PFSK-1 (cell line): ENCODE data around the gene ZNF536.

Experiments used
- FOXP2 ChIP-seq: optimal IDR thresholded peaks from 2 replicates; pipeline ENCODE3; 2011; ENCODE audit warnings: borderline replicate concordance, control low read depth, inconsistent platforms; ENCODE audit not compliant: insufficient read depth; ENCODE audit errors: extremely low read length, extremely low read depth
- POLR2AphosphoS5 ChIP-seq: IDR thresholded peaks from 2 replicates; pipeline ENCODE4 v1.6.1; 2012; ENCODE audit warnings: low read depth, mild to moderate bottlenecking, control low read depth, low read length, moderate library complexity
- SIN3A ChIP-seq: IDR thresholded peaks from 2 replicates; pipeline ENCODE4 v1.6.1; 2012; ENCODE audit warnings: mild to moderate bottlenecking, low read length, moderate library complexity, borderline replicate concordance; ENCODE audit not compliant: insufficient read depth
- TAF1 ChIP-seq: IDR thresholded peaks from 2 replicates; pipeline ENCODE4 v1.6.1; 2012; ENCODE audit warnings: low read length, control low read depth, borderline replicate concordance; ENCODE audit not compliant: insufficient read depth
- TF ChIP-seq, protein P1 (sequence below), 2 experiments: IDR thresholded peaks; 2 replicates each; pipeline versions ENCODE4 v1.6.1 to v1.8.0; 2011 to 2012; ENCODE audit warnings: low read depth in 2 of 2, low read length in 2 of 2, control low read depth in 1 of 2, inconsistent platforms in 1 of 2, mild to moderate bottlenecking in 1 of 2, moderate library complexity in 1 of 2; ENCODE audit not compliant: insufficient read depth in 1 of 2

DNA sequence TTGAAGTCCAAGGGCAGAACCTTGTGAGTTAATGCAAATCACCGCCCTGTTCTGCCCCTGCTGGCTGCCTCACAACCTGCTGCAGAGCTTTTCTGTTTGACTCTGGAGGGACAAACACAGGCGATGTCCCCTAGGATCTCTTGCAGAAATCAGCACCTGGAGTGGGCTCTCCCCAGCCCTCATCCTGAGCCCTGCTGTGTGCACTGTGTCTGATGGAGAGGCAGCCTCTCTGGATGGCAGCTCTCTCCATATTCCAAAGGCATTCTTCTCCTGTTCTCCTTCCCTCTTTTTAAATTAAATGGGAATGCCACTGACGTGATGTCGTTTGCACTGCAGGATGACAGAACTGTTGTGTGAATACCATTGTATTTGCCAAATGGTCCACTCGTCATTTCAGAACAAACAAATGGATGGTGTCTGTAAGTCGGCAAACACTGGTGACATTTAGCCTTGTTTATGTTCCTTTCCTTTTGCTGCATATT is 184.1 kb downstream of the ZNF536 start:
- no peak for TF ChIP-seq POLR2AphosphoS5
- no peak for TF ChIP-seq TAF1
- TF ChIP-seq, protein P1, sequence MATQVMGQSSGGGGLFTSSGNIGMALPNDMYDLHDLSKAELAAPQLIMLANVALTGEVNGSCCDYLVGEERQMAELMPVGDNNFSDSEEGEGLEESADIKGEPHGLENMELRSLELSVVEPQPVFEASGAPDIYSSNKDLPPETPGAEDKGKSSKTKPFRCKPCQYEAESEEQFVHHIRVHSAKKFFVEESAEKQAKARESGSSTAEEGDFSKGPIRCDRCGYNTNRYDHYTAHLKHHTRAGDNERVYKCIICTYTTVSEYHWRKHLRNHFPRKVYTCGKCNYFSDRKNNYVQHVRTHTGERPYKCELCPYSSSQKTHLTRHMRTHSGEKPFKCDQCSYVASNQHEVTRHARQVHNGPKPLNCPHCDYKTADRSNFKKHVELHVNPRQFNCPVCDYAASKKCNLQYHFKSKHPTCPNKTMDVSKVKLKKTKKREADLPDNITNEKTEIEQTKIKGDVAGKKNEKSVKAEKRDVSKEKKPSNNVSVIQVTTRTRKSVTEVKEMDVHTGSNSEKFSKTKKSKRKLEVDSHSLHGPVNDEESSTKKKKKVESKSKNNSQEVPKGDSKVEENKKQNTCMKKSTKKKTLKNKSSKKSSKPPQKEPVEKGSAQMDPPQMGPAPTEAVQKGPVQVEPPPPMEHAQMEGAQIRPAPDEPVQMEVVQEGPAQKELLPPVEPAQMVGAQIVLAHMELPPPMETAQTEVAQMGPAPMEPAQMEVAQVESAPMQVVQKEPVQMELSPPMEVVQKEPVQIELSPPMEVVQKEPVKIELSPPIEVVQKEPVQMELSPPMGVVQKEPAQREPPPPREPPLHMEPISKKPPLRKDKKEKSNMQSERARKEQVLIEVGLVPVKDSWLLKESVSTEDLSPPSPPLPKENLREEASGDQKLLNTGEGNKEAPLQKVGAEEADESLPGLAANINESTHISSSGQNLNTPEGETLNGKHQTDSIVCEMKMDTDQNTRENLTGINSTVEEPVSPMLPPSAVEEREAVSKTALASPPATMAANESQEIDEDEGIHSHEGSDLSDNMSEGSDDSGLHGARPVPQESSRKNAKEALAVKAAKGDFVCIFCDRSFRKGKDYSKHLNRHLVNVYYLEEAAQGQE (IDR thresholded peaks at IDR 0.05; ENCODE audit: insufficient read depth in 1 of 2, low read depth in 2 of 2, low read length in 2 of 2), result no peak
- TF ChIP-seq FOXP2, result no peak
- no peak for TF ChIP-seq SIN3A
